Hematopoietic multipotent progenitor cell (in vitro differentiated cells): ENCODE data around the gene MS4A1. TPM values are rescaled to one million over a fixed set of nuclear protein-coding genes. Genes with fewer than 3 reads are reported as not detected.
"Not testable (repeated sequence)": the region's sequence is repeated elsewhere in the genome, so short reads cannot be mapped to it uniquely, and the experiment has no call there.

Source experiments
- DNase-seq, 3 donors: peaks; one replicate each; pipeline ENCODE4 v3.0.0-alpha.2; 2011 to 2015; ENCODE audit warnings: low read depth in 2 of 3, low spot score in 2 of 3
- total RNA-seq: library from RNA; depleted of rRNA; stranded (reverse); fragments of >200 nt; gene quantifications from one replicate; pipeline ENCODE4 v1.2.3, GENCODE V29; 2012

MS4A1 gene
- 3.2 TPM for total RNA-seq

DNA sequence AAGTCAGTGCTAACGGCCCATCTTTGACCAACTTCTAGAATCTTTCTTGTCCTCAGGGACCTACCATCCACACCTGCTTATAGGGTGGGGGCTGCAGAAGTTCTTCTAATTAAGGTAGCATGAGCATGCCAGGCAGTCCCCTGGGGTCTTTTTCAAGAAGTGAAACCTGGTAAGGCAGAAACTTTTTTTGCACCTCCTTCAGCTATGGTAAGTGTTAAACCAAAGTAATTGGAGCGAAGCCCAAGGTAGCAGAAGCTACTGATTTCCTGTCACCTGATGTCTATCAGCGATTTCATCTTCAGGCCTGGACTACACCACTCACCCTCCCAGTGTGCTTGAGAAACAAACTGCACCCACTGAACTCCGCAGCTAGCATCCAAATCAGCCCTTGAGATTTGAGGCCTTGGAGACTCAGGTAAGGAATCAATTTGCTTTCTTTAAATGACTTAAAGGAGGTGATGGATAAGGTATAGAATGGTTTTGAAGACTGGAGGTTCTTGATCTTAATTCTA is at the start of gene MS4A1:
MS4A1 (plus strand) TSS at position 317 of the 512 bp plus-strand sequence. CDS start 6,528 bp downstream, outside the sequence.
- peak in 1 of 3 donors; percentile 17 for DNase-seq

DNA sequence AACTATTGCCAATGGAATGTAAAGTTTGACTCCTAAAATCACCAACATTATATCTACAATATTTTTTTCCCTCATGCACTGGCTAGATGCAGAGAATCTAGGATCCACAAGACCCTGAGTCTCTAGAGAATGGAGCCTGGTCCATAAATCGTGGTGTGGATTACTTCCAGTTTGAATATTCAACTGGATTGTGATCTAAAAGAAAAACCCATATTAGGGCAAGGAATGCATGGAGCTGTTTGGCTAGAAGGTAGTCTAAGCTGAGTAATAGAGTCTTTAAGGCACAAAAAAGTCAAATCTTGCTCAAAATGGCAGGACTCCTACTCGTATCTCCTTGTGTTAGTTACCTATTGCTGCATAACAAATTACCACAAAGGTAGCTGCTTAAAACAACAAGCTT is 35.6 kb upstream of the MS4A1 start:
- DNase-seq = no peak

DNA sequence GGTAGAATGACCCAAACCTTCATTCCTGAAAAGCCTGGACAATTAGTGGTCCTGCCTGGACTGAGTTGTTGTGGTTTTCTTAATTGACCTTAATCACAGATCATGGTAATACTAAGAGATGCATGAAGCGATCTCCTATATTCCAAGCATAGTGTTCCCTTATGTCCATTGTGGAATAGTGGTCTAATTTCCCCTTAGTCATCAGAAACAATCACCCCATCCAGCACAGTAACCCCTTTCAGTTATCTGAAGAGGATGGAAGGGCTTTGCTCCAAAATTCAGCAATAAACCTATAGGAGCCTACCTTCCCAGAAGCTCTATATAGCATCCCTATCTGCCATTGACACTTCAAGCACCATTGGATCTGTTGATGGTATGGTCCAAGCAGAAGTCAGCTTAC is 33.0 kb upstream of the MS4A1 start:
- no peak for DNase-seq

DNA sequence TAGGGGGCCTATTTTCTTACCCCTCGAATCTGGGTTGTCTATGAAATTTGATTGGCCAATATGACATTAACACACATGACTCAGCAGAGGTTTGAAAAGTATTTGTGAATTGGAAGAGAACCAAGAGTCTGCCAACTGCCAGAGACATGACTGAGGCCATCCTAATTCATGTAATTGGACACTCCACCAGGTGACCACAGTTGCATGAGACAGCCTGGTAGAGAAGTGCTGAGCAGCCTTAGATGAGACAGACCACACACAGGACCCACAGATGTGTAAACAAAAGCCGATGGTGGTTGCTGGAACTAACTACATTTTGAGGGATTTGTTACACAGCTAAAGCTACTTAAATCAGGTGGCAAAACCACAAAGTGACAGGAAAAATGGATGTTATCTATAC is 27.1 kb upstream of the MS4A1 start:
- peak in 1 of 3 donors; percentile 10 for DNase-seq

DNA sequence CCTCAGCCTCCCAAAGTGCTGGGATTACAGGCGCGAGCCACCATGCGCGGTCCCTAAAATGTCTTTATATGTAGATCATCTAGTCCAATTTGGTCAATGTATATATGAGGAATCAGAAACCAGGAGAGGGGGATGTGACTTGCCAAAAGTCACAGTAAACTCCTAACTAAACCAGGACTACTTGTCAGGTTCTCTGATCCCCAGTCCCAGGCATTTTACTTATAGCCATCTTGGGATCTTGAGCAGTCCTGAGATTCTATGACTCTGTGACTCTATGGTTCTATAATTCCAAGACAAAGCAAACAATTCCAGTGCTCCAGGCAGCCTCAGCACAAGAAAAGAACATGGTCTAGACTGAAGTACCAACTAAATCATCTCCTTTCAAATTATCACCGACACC is 26.4 kb upstream of the MS4A1 start, which contains the start of gene MS4A5:
MS4A5 (plus strand) TSS at position 301 of the 400 bp plus-strand sequence. CDS start 103 bp downstream, outside the sequence.
- no peak for DNase-seq

DNA sequence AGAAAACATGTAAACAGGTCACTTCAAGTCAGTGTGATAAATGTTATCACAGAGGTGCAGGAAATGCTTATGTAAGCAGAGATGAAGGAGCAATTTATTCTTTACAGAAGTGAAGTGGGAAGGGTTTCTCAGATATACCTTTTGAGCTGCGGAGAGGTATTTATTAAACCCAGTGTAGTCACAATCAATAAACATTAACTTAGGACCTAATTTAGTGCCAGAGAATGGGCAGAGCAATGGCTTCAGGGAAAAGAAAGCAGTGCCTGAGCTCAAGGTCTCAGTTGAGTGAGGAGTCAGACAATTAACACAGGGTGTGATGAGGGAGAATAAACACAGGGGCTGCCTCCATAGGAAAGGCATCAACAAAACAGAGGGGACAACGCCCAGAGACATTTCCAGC is 24.4 kb upstream of the MS4A1 start:
- no peak for DNase-seq

DNA sequence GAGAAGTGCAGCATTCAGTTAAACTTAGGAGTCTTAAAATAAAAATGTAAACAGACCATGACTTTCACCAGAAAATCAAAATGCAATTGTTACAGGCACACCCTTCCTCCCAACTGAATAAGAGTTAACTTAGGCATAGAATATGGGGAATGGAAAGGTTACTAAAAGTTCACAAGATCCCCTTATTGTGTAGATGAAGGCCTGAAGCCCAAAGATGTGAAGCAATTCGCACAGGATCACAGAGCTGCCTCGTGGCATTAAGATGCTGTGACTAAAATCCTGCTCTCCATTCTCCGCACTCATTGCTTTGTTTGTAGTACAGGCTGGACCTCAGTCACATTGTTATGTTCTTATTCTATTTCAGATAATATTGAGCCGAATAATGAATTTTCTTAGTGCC is 22.2 kb upstream of the MS4A1 start:
- no peak for DNase-seq

DNA sequence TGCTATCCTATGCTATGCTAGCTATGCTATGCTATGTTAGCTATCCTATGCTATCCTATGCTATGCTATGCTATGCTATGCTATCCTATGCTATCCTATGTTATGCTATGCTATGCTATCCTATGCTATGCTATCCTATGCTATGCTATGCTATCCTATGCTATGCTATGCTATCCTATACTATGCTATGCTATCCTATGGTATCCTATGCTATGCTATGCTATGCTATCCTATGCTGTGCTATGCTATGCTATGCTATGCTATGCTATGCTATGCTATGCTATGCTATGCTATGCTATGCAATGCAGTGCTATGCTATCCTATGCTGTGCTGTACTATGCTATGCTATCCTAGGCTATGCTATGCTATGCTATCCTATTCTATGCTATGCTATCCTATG is 8.6 kb upstream of the MS4A1 start:
- DNase-seq = no peak

DNA sequence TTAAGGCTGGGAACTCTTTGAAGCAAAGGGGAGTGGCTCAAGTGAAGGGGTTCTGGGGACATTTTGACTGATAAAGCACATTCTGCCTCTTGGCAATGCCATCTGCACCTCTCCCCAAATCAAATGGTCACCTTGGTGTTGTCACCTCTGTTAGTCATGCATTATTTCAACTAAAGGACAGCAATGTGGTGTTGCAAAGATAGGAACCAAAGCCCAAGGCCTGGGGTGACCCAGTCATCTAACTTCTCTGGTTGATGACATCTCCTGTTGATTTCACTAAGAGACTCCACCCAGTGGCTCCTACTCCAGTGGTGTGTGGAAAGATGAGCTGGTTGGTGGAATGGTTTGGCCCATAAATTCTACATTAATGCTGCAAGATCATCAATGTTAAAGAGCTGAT is 7.8 kb upstream of the MS4A1 start:
- no peak for DNase-seq

DNA sequence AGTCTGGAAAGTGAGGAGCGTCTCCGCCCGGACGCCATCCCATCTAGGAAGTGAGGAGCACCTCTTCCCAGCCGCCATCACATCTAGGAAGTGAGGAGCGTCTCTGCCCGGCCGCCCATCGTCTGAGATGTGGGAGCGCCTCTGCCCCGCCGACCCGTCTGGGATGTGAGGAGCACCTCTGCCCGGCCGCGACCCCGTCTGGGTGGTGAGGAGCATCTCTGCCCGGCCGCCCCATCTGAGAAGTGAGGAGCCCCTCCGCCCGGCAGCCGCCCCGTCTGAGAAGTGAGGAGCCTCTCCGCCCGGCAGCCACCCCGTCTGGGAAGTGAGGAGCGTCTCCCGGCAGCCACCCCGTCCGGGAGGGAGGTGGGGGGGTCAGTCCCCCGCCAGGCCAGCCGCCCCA is 4.5 kb upstream of the MS4A1 start:
- not testable (repeated sequence) for DNase-seq

DNA sequence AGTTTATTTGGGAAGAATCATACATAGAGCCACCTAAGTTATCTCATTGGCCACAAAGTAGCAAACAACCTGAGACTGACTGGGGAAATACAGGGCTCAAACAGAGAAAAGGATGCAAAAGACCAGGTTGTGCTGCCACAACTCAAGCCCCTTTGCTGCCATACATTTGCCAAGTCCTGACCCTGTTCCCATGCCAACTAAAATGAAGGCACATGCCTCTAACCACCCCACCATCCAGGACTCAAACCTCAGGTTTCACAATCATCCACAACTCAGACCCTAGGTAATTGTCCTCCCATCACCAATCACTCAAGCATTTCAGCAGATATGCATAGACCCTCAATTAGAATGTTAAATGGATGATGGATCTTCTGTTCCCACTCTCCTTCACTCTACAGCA is 1.4 kb upstream of the MS4A1 start:
- DNase-seq = no peak

DNA sequence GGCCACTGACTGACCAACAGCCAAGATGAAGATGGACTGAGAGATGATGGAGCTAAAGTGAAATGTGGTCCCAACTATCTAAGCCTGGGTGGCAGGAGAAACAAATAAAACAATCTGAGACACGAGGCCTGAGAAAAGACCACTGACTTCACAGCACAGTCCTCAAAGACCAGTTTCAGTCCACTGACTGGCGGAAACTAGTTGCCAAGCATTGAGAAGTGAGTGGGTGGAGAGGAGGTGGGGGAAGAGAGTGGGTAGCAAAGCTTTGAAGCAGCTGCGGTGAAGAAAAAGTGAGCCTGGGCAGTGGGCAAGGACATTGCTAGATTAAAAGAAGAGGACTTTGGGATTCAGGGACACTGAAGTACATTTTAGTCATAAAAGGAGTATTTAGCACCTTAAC is 1.9 kb downstream of the MS4A1 start:
- no peak for DNase-seq

DNA sequence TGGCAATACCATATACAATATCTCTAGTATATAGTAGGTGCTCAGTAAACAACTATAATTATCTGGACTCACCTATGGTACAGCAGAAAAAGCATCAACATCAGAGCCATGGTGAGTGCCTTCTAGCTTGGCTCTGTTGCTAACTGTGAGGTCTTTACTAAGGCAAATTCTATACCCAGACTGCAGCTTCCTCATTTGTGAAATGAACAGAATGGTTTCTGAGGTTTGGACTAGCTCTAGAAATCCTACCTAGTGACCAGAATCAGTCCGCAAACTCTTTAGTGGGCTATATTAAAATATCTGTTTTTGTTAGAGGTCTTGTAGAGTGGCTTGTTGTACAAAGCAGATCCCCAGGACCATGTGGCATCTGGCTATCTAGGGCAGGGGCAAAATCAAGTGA is 3.7 kb downstream of the MS4A1 start:
- DNase-seq = no peak

DNA sequence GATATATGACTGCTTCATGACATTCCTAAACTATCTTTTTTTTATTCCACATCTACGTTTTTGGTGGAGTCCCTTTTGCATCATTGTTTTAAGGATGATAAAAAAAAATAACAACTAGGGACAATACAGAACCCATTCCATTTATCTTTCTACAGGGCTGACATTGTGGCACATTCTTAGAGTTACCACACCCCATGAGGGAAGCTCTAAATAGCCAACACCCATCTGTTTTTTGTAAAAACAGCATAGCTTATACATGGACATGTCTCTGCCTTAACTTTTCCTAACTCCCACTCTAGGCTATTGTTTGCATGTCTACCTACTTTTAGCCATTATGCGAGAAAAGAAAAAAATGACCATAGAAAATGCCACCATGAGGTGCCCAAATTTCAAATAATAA is 13.2 kb downstream of the MS4A1 start:
- DNase-seq = no peak

DNA sequence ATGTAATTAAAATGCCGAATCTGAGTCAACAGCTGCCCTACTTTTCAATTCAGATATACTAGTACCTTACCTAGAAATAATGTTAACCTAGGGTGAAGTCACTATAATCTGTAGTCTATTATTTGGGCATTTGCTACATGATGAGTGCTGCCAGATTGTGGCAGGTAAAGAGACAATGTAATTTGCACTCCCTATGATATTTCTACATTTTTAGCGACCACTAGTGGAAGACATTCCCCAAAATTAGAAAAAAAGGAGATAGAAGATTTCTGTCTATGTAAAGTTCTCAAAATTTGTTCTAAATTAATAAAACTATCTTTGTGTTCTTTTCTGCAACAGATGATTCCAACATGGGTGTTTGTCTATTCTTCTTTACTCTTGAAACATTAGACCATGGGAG is 14.1 kb downstream of the MS4A1 start:
- no peak for DNase-seq

DNA sequence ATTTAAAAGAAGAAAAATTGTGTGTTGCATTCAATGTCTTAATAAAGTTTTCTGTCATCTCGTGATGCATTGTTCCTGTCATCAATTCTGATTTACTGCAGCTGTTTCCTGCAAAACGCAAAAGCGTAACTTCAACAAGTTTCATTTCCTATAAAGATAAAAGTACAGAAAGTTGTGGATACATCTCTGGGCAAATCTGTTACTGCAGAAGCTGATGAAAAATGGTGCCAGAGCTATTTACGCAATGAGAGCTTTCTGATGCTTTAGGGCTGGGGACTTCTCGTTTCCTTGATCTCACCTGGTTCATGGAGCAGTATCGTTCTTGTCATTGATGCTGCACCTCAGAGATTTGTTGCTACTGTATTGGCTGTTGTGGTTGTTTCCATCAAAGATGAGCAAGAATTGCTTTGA is 21.4 kb downstream of the MS4A1 start:
- peak in 2 of 3 donors; percentile 20 to 75 for DNase-seq

DNA sequence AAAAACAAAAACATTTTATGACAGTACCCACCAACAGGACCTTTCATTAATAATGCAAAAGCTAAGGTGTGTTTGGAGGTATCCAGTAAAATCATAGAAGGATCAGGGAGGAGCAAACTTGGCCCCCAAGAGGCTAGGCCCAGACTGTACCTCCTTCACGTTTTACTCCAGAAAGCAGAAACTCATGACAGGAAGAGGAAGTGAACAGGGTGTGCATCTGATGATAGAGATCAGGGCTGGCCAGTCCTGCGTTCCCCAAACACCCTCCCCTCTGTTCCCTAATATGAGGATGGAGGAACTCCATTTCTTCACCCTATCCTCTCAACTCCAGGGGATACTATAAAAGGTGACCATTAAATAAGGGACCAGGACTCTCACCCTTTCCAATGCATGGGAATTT is 26.7 kb downstream of the MS4A1 start:
- peak in 2 of 3 donors; percentile 26 to 54 for DNase-seq

DNA sequence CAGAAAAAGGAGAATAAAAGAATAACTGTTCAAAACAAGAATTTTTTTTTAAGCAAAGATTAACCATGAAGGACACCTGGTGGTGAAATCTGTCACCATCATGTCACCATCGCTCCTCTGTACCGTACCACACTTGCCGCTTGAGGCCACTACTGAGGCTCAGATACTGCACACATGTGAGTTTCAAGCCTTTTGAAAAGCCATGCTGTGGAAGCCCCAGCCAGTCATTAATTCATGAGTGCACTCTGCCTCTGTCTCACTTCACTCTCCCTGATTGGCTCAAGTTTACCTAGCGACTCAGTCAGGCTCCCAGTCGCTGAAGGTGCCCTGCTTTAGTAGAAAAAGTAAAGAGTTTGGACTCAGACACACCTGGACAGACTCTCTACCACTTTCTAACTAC is 30.3 kb downstream of the MS4A1 start:
- DNase-seq = peak in 2 of 3 donors; percentile 38 to 59

DNA sequence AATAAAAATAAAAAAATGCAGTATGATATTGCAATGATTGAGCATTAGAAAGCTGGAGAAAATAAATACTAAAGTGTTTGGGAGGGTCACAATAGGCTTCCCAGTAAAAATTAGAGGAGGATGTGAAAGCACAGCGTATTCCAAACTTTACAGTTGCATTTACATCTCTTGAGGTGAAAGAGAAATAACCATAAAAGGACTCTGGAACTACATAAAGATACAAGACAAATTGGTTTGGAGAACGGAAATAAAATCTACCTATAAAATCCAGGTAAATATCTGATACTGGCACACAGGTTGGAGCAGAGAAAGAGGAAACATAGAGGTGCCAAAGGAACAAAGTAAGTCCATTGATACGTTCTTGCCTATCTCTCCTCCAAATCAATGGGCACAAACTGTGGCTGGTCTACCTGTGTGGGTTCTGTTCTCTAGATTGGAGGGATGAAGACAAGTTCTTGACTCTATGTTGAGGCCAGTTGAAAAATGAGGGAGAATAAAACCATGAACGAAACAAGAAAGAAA is 36.9 kb downstream of the MS4A1 start, which contains the start of gene MS4A12:
MS4A12 (plus strand) TSS at position 291 of the 522 bp plus-strand sequence. CDS start 4,541 bp downstream, outside the sequence.
- no peak for DNase-seq

DNA sequence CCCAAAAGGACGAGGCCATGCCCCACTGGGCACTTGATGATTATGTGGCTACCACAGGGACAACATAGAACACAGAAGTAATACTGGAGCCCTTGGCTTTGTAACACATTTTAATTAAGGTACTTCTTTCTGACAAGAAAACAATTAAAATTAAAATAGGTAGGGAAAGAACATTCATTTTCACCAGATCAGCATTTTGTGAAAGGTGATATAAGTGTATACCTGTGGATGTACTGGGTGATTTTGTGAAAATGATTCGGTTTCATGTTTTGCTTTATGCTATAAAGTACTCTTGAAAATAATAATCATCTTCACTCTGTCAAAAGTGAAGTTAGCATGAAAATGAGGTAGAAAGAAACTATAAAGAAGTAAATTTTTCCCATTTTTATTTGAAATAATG is 37.8 kb downstream of the MS4A1 start:
- no peak for DNase-seq

DNA sequence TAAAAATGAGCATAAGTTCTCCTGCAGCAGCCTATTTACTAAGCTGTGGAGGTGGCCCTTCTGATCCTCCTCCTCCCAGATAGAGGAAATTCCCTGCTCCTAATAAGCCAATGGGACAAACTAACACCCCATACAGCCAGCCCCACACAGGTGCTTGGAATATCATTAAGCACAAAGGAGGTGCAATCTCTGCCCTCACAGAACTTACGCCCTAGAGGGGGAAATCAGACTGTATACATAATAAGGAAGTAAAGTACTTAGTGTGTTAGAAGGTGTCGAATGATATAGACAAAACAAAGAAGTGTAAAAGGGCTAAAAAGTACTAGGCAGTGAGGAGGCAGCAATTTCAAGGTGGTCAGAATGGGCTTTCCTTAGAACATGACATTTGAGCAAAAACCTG is 42.8 kb downstream of the MS4A1 start:
- DNase-seq = peak in 1 of 3 donors; percentile 21

DNA sequence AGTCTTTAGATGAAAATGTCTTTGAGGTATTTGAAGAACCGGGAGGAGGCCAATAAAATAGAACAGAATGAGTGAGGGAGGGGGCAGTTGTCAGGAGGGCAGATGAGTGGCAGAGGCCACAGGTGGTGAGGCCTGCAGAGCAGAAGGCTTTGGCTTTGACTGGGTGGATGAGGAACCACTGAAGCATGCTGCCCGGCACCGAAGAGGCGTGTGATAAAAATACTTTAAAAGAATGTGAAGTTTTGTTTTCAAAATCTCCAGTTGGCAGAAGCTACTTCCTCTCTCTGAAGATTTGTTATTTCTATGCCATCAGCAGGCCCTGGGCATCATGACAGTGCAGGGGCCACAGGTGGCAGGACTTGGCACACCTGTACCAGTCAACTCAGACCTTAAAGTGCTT is 43.2 kb downstream of the MS4A1 start:
- DNase-seq = no peak
